H4 (cell line): ENCODE data around the gene CEP131. TPM values are rescaled to one million over a fixed set of nuclear protein-coding genes. Genes with fewer than 3 reads are reported as not detected.
A peak's percentile ranks its signal among the peaks of the same experiment; 100 is the strongest.

ENCODE experiments used
- DNase-seq: peaks from one replicate; pipeline ENCODE4 v3.0.0-alpha.2; 2015; ENCODE audit warnings: low spot score
- total RNA-seq: library from RNA; depleted of rRNA; stranded (reverse); fragments of >200 nt; shearing (Covaris generic); gene quantifications from 2 replicates; pipeline ENCODE4 v1.2.3, GENCODE V29; 2014

The CEP131 gene
- total RNA-seq, 1 experiment from 2014 or later, result 5.3 TPM

DNA sequence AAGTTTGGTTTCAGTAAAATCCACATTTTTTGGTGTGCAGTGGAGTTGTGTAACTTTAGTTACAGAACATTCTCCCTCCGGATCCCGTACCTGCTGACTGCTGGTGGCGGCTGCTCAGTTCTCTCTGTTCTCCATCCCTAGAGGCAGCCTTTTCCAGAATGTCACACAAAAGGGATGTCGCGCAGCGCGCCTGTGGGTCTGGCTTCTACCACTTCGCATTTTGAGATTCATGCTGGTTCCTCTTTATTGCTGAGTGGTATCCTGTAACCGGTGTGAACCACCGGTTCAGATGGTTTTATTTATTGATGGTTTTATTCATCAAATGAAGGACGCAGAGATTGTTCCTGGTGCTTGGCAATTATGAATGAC, 981 bp upstream of the CEP131 start:
- DNase-seq, result no peak

DNA sequence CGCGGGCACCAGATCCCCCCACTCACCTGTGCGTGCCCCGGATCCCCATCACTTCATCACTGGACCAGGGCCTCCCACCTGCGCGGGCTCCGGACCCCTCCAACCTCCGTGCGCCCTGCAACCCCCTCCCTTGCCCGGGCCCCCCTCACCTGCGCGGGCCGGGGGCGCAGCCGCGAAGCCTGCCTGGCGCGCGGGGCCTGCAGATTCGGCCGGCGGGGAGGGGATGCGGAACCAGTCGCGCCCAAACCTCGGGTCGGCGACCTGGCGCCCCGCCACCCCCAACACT, 202 bp downstream of the CEP131 start:
- no peak for DNase-seq

DNA sequence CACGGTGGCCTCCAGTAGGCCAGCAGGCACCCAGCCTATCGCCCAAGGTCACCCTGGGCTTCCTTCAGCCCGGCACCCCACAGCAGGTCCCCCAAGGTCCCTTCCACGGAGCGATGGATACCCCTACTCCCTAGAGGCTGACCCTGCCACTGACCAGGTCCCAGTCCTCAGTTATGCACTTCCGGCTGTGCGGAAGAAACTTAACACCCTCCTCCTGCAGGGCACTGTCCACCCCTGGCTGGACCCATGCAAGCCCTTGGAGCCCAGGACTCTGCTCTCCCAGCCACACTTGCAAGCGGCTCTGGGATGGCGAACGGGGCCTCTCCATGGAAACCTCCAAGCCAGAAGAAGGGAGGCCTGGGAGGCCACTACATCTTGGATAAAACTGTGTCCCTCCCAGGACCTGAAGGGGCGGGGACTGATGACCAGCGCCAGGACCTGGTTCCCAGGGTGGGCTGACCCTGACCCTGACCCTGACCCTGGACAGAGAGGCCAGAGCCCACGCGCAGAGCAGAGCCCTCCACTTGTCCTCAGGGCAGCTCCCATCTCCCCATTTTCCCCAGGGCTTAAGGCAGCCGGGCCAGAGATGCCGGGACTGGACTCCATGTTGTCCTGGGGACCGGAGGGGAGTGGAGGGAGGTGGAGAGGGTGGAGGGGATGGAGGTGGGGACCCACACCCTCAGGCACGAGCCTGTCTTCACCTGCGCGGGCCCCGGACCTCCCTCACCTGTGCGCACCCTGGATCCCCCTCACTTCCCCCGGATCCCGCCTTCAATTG, 734 bp downstream of the CEP131 start:
- no peak for DNase-seq

DNA sequence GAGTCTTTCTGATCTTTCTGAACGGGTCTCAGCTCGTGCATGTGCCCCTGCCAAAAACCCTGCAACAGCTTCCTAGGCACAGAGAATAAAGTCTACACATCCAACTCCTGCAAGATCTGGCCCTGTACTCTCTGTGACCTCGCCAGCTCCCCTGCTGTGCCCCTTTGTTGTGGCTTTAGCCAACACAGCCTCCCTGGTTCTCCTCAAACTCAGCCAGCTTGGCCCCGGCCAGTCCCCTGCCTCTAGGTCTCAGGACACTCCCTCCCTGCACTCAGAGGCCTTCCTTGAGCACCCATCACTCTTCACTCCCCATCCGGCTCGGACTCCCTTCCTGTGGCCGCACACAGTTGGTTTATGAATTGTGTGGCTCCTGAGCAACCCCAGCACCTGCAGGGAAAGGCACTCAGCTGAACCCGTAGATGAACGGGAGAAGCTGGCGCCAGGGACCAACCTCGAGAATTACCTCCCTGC, 1.4 kb downstream of the CEP131 start:
- DNase-seq, result no peak

DNA sequence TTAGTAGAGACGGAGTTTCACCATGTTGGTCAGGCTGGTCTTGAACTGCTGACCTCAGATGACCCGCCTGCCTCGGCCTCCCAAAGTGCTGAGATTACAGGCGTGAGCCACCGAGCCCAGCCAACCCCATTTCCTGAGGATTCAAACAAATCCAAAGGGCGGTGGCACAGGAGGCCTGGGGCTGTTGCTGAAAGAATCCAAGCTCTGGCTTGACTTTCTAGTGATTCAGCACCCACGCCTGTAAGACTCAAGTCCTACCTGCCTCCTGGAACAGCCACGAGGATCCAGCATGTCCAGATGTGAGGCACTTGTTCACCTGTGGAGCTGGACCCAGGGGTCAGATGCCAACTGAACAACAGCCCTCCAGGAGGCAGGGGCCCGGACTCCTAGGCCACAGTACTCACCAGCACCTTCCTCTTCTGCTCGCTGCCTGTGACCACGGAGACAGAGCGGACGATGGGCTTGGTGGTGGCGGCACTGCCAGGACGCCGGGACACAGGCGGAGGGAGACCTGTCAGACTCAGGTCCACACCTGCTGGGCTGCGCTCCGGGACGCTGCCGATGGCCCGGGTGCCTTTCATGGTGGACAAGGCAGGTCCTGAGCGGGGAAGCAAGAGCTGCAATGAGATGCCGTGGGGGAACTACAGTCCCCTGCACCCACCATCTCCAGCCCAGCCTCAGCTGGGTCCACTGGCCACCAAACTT, 3.1 kb downstream of the CEP131 start:
- no peak for DNase-seq

DNA sequence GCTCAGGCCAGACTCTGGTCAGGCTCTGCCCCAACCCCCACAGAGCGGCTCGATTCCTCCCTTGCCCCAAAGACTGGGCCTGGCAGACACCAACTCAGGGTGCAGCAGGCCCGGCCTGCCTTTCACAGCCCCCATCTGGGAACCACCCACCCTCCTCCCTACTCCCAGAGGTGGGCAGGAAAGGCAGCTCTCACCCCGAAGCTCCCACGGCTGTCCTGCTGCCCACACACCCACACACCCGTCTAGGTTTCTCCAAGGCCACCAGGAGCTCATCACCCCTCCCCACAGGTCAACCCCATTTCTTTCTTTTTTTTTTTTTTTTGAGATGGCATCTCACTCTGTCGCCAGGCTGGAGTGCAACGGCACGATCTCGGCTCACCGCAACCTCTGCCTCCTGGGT, 3.8 kb downstream of the CEP131 start:
- no peak for DNase-seq

DNA sequence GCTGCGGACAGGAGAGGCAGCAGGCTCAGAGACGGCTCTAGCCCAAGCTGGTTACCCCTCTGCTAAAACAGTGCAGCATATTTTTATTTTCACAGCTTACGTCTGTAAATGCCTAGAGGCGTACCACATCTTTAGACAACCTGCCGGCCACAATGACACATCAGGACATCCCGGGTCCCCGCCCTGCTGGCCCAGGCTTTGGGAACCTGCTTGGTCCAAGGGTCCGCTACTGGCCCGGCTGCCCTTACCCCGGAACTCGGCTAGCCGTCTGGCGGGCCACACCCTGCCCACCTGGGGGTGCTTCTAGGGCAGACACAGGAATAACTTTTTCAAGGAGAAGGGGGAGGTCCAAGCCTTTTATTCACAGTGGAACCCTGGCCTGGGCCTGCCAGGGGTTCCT, 4.3 kb downstream of the CEP131 start:
- no peak for DNase-seq

DNA sequence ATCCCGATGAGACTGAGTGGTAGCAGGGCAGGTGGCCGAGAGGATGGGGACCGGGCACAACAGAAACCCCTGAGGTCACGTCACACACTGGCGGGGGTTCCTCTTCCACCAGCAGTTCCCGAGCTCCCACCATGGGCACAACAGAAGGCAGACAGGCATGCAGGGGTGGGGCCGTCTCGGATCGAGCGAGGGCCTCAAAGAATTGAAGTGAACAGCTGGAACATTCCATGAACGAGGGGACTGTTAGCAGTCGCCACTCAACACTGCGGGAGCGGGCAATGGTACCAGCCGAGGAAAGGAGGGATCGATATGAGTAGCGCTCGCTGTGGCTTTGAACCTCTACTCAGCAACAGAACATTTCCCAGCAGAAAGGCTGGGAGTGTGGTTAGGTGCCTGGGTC, 5.3 kb downstream of the CEP131 start:
- no peak for DNase-seq

DNA sequence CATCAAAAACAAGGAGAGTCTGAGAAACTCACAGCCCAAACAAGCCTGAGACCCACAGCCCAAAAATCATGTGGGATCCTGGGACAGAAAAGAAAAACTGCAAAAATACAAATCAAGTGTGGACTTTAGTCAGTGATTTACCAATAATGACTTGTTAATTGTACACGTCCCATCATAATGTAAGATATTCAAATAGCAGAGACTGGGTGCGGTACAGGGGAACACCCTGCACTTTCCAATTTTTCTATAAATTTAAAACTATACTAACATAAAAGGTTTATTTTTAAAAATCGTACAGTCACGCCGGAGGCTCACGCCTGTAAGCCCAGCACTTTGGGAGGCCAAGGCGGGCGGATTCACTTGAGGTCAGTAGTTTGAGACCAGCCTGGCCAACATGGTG, 8.8 kb downstream of the CEP131 start:
- DNase-seq, result no peak

DNA sequence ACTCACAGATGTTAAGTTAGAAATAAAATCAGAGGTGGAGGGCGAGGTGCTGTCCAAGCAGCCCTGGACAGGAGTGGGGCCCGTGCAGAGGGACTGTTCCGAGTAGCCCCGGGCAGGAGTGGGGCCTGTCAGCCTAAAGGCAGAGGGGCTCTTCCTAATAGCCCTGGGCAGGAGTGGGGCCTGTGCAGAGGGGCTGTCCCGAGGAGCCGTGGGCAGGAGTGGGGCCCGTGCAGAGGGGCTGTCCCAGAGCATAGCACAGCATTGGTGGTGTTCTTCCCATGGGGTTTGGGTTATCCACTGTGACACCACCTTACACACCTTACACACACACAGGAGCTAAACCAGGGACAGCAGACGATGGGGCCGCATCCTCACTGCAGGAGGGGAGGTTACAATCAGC, 10.4 kb downstream of the CEP131 start:
- no peak for DNase-seq

DNA sequence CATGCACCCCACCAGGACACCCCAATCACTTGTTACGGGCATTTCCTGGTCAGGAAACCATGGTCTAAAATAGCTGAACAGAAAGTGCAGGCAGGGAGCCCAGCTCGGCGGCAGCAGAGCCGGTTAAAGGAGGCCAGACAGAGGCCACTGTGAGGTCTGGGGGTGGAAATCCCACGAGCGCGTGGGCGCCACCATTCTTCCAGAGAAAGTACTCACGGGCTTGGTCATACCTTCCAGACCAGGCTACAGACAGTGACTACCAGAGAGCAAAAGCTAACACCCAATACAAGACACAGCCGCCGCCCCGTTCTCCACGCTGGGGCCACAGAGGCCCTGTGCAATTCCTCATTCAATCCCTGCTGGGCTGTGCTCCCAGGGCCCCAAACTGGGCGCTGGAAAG, 11.9 kb downstream of the CEP131 start:
- DNase-seq, result no peak

DNA sequence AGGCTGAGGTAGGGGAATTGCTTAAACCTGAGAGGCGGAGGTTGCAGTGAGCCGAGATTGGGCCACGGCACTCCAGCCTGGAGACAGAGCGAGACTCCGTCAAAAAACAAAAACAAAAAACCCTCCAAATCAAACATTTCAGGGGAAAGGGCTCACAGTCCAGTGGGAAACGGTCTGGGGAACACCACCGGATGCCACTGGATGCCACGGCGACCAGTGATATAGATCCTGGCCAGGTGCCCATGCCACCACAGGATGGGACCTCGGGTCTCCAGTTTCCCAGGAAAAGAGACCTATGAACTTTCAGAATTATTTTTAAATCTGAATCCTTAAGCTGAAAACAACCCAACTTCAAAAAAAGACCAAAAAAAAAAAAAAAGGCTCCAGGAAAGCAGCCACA, 12.3 kb downstream of the CEP131 start:
- no peak for DNase-seq

DNA sequence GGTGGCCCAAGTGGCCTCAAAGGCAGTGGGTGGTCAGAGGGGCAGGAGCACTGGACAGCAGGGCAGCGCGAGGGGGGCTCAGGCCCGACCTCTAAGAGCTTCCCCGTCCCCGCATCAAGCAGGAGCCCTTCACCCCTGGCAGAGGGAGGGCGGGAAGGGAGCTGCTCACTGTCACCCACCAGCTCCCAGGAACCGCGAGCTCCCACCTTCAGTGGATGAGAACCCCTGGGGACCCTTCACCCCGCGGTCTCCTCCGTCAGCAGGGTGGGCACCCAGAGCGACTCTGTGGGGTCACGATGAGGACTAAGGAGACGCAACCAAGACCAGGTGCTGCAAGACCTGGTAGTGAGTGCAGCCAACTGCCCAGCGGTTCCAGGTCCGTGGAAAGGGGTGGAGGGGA, 13.6 kb downstream of the CEP131 start:
- no peak for DNase-seq

DNA sequence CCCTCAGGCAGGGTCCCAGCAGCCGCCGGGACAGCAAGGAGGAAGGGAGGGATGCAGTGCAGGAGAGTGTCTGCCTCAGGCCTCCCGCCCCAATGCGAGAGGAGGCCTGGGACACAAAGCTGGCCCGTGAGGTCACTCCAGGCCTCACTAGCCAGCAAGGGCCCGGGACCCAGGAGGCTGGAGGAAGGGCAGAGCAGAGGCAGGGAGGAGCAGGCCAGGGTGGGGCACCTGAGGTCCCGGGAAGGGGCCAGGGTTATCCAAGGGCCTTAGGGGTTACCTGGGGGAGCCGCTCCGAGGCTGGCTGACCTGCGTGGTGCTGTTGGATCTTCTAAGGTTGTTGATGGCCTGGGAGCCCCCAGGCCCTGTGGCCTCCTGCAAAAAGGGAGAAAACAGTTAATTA, 14.1 kb downstream of the CEP131 start:
- no peak for DNase-seq

DNA sequence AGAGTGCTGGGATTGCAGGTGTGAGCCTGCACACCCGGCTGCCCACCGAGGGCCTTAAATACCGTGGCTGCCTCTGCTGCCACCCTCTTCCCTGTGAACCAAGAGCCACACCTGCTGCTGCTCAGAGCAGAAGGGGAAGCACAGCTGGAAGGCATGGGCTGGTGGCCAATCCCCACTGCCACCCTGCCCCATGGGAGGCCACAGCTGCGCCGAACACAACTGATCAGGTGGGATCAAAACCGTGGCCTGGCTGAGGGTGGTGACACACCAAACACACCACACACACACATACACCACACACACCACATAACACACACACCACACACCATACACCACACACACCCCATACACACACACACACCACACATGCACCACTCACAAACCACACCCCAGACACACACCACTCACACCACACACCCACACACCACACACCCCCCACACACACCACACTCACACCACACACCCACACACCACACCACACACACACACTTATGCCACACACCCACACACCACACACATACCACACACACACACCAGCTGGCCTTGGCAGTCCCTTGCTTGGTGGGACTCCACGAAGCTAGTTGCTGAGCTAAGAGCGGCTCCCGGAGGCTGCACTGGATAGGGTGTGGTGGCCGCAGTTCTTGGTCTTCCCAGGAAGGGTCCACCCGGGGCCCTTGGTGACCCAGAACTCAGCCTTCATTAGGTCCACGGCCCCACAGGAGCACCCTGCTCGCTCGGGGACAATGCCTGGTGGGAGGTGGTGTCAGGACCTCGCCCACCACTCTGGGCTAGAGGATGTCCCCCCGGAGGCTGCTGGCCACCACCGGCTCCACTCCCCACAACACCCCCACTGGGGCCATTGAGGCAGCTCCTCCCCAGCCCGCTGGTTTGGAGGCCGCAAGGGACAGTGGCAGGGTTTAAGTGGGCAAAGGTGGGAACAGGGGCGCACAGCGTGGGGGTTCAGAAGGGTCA, 14.9 kb downstream of the CEP131 start:
- no peak for DNase-seq

DNA sequence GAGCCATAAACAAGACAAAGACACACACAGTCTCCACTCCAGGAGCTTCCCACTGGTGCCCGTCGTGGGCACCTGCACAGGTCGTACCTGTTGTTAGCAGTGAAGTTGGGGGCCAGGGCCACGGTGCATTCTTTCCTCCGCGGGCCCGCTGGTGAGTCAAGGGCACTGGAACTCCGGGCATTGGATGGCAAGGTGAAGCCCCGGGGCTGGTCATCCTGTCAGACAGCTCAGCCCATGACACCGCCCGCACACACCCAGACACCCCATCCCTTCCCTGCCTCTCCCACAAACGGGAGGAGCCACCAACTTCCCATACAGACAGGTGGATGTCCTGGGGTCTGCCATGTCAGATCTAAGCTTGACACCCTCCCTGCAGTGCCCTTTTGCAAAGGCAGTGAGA, 16.1 kb downstream of the CEP131 start:
- DNase-seq, result no peak

DNA sequence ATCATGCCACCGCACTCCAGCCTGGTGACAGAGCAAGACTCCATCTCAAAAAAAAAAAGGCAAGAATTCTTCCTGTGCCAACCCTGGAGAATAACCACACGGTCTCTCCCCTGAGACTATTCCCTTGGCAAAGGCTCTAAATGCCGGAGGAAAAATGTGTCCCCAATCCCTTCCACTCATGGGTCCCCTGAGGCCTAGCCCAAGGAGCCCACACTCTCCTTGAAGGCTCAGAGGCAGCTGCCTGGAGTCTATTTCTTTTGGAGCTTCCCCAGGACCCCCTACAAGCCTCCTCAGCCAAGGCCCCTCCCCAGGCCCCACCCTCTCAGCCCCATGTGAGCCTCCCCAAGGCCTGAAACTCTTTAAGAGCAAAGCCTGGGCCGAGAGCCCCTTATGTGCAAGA, 16.6 kb downstream of the CEP131 start:
- DNase-seq, result no peak

DNA sequence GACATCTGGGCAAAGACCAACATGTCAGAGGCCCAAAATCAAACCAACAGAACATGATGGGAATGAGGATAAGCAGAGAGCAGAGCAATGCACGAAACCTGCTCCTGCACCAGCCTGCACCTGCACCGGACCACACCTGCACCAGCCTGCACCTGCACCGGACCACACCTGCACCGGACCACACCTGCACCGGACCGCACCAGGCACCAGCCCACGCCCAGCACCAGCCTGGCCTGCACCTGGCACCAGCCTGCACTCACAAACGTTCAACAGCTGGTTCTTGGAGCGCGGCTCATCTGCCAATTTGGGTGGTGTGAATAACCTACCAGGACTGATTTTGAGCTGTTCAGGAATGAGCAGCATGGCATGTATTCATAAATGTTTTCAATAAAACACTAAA, 18.2 kb downstream of the CEP131 start:
- no peak for DNase-seq

DNA sequence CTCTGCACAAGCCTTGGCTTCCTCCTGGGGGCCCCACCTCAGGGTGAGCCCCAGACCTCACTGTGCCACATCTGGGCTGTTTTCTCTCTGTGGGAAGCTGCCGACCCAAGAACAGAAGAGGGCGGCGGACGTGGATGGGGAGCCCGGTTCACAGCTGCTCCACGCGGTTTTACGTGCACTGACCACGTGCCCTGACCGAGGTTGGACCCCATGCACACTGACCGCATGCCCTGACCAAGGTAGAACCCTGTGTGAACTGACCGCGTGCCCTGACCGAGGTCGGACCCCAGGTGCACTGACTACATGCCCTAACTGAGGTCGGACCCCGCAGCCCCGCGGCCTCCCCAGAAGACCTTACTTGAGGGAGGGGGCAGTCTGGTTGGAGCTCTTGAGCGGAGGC, 19.6 kb downstream of the CEP131 start:
- DNase-seq, result no peak

DNA sequence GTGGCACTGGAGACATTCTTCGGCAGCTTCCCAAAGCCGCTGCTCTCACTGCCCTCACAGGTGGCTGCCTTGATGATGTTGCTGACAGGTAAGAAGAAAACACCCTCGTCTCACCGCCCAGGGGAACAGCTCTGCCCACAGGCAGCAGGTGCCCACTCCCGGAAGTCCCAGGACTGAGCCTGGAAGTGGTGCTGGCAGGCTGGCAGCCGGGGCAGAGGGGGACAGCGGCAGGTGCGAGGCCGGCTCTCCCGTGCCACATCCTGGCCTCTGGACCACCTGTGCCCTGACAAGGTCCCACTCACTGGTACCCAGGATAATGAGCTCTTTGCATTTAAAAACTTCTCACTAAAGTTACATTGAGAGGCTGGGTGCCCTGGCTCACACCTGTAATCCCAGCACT, 20.4 kb downstream of the CEP131 start:
- no peak for DNase-seq

DNA sequence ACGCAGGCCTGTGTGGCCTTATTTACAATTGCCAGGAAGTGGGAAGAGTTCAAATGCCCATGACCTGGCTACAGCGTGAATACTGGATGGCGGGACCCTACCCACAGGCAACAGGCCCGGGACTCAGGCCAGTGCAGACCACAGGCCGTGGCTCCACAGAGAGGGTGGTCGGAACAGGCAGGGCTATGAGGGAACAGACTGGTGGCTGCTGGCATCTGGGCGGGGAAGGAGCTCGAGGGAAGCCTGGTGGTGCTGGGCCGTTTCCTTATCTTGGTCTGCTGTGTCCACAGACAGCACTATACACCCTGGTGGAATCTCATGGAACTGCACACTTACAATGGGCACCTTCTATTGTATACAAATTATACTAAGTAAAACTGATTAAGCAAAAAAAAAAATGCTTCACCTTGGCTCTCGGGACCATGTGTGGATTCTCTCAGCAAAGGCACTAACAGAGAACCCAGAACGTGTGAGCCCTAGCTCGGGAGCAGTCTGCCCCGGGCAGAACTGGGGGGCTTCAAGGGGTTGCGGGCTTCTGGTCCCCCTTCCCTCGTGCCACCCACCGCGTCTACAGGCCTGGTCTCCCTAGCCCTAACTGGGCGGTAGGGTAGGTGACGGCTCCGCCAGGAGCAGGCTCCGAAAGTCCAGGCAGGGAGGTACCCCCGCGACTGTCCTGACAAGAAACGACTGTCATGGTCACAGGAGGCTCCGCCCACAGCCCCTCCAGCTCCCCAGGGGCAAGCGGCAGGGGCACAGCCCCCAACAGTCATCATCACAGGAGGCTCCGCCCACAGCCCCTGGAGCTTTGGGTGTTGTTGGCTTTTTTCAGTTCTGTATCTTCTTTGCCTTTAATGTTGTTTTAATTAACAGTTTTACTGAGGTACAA, 21.8 kb downstream of the CEP131 start:
- peak; percentile 72 for DNase-seq

DNA sequence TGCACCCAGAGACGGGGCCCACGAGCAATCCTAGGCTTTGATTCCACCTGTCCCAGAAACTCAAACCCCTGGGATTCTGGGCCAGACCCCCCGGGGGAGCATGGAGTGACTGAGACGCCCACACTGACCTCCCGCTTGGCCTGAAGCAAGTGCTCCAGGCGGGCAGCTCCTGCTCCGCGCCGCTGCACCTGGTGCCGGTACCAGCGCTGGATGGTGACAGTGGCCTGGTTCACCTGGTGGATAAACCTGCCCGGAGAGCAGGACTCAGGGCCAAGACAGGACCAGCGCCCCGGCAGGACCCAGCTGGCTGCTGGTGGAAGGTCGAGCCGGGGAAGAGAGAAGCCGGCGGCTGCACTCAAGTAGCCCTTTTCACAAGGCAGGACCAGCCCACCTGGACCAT, 22.6 kb downstream of the CEP131 start:
- no peak for DNase-seq
